Tibial artery (tissue), 4 donors: Measurements from ENCODE around the gene BLID.

Experiments used
- DNase-seq, 2 donors: peaks; one replicate each; pipeline ENCODE4 v3.0.0-alpha.2; 2019
- H3K27ac ChIP-seq, 2 donors: fragments of 200-600 bp; sonication (generic) in 1 of 2; 1 replicate in 1 of 2; 2 replicates in 1 of 2; pipeline ENCODE4 v1.5.1; 2018 to 2019; ENCODE audit warnings: mild to moderate bottlenecking in 1 of 2
- H3K27me3 ChIP-seq, 2 donors: fragments of 200-600 bp; sonication (generic) in 1 of 2; one replicate each; pipeline versions ENCODE4 v1.5.1 to v1.6.0; 2016 to 2019
- H3K36me3 ChIP-seq, 3 donors: fragments of 200-600 bp; sonication (generic) in 2 of 3; one replicate each; pipeline ENCODE4 v1.5.1; 2016 to 2019; ENCODE audit warnings: mild to moderate bottlenecking in 2 of 3
- H3K4me1 ChIP-seq, 4 donors: fragments of 200-600 bp; sonication (generic) in 2 of 4; 1 replicate in 3 of 4; 2 replicates in 1 of 4; pipeline ENCODE4 v1.5.1; 2016 to 2019
- H3K4me3 ChIP-seq, 2 donors: fragments of 200-600 bp; sonication (generic) in 1 of 2; 1 replicate in 1 of 2; 2 replicates in 1 of 2; pipeline ENCODE4 v1.5.1; 2018 to 2019; ENCODE audit warnings: mild to moderate bottlenecking in 2 of 2
- H3K9me3 ChIP-seq, 3 donors: fragments of 200-600 bp; sonication (generic) in 1 of 3; one replicate each; pipeline ENCODE4 v1.5.1; 2016 to 2019
- CTCF ChIP-seq, 2 experiments: fragments of 200-600 bp in 1 of 2; fragments of 450-650 bp in 1 of 2; IDR thresholded peaks; one replicate each; pipeline ENCODE4 v1.5.1; 2017 to 2019; ENCODE audit warnings: antibody characterized with exemption in 2 of 2, mild to moderate bottlenecking in 1 of 2, moderate library complexity in 1 of 2
- intact Hi-C: fragments of 100-400 bp; cut with DNase I; formaldehyde crosslinking; loops from one replicate; pipeline ENCODE4 v1.15.0; 2023; ENCODE audit warnings: low total_unique reads

The BLID gene

GRCh38 chr11:122126024-122126688 lies 10.1 kb upstream of the BLID start:
- TF ChIP-seq CTCF (IDR thresholded peaks at IDR 0.05) = no peak
- no peak overlapping the region for H3K27ac ChIP-seq
- intact Hi-C loops = no loop called here
- H3K4me3 ChIP-seq = no peak overlapping the region
- no peaks in the 10 kb centered on the region for H3K27me3 ChIP-seq
- no peaks in the 10 kb centered on the region for H3K9me3 ChIP-seq
- H3K36me3 ChIP-seq = no peaks in the 10 kb centered on the region
- peaks cover 0 to 20% (median 0%) of the 10 kb centered on the region in 4 donors for H3K4me1 ChIP-seq
- no peak for DNase-seq

- Histone ChIP-seq H3K27me3 (no peaks in the 10 kb centered on the region), H3K4me1 (peaks cover 0 to 20% (median 0%) of the 10 kb centered on the region in 4 donors), H3K9me3 (no peaks in the 10 kb centered on the region), H3K27ac (no peak overlapping the region), H3K4me3 (no peak overlapping the region), H3K36me3 (no peaks in the 10 kb centered on the region)
- TF ChIP-seq CTCF (IDR thresholded peaks at IDR 0.05) = no peak
- intact Hi-C loops = no loop called here
- no peak for DNase-seq
Observed at GRCh38 chr11:122123263-122123929, 7.4 kb upstream of the BLID start.

GRCh38 chr11:122122179-122122578 lies 6.2 kb upstream of the BLID start:
- Histone ChIP-seq H3K36me3 (no peaks in the 10 kb centered on the region), H3K4me3 (no peak overlapping the region), H3K27me3 (no peaks in the 10 kb centered on the region), H3K27ac (no peak overlapping the region), H3K4me1 (peaks cover 0 to 20% (median 0%) of the 10 kb centered on the region in 4 donors), H3K9me3 (no peaks in the 10 kb centered on the region)
- intact Hi-C loops = no loop called here
- no peak for TF ChIP-seq CTCF (IDR thresholded peaks at IDR 0.05)
- DNase-seq = no peak

GRCh38 chr11:122120096-122120495 lies 4.1 kb upstream of the BLID start:
- Histone ChIP-seq H3K27me3 (no peaks in the 10 kb centered on the region), H3K4me3 (no peak overlapping the region), H3K9me3 (no peaks in the 10 kb centered on the region), H3K27ac (no peak overlapping the region), H3K4me1 (peaks cover 0 to 16% (median 4%) of the 10 kb centered on the region in 4 donors), H3K36me3 (no peaks in the 10 kb centered on the region)
- TF ChIP-seq CTCF (IDR thresholded peaks at IDR 0.05) = no peak
- no peak for DNase-seq
- intact Hi-C loops = no loop called here

- peak overlapping the region; percentile 9 to 32 for H3K27ac ChIP-seq
- H3K4me1 ChIP-seq = peaks cover 0 to 43% (median 9%) of the 10 kb centered on the region in 4 donors
- TF ChIP-seq CTCF (IDR thresholded peaks at IDR 0.05) = no peak
- H3K9me3 ChIP-seq = no peaks in the 10 kb centered on the region
- no peak overlapping the region for H3K4me3 ChIP-seq
- H3K36me3 ChIP-seq = no peaks in the 10 kb centered on the region
- no peaks in the 10 kb centered on the region for H3K27me3 ChIP-seq
- DNase-seq = no peak
- intact Hi-C loops = no loop called here
Observed at GRCh38 chr11:122116591-122116990, 576 bp upstream of the BLID start.
